H9 (cell line): ENCODE measurements around the gene ANKRD62. TPM values are rescaled to one million over a fixed set of nuclear protein-coding genes. Genes with fewer than 3 reads are reported as not detected.
"Not testable (repeated sequence)": the region's sequence is repeated elsewhere in the genome, so short reads cannot be mapped to it uniquely, and the experiment has no call there.

ENCODE experiments used
- DNase-seq: peaks from one replicate; pipeline ENCODE4 v3.0.0-alpha.2; 2017
- H2AFZ ChIP-seq: one replicate; pipeline ENCODE4 v1.6.1; 2013; ENCODE audit warnings: mild to moderate bottlenecking, low read length, control low read depth, moderate library complexity
- H2AK5ac ChIP-seq: 2 replicates; pipeline ENCODE4 v1.6.1; 2013; ENCODE audit warnings: low read length, control low read depth, mixed read lengths; ENCODE audit not compliant: insufficient read length
- H2BK120ac ChIP-seq: one replicate; pipeline ENCODE4 v1.6.1; 2013; ENCODE audit warnings: low read depth, mild to moderate bottlenecking, low read length, control low read depth, inconsistent platforms; ENCODE audit not compliant: poor library complexity, severe bottlenecking
- H2BK12ac ChIP-seq: 2 replicates; pipeline ENCODE4 v1.6.1; 2013; ENCODE audit warnings: low read length, control low read depth, mixed read lengths, low read depth; ENCODE audit not compliant: insufficient read length
- H2BK15ac ChIP-seq: 2 replicates; pipeline ENCODE4 v1.6.1; 2013; ENCODE audit warnings: low read depth, low read length, control low read depth
- H2BK20ac ChIP-seq: one replicate; pipeline ENCODE4 v1.6.1; 2013; ENCODE audit warnings: low read depth, mild to moderate bottlenecking, low read length, control low read depth, inconsistent platforms; ENCODE audit not compliant: poor library complexity, severe bottlenecking
- H2BK5ac ChIP-seq: 2 replicates; pipeline ENCODE4 v1.6.1; 2013; ENCODE audit warnings: low read length, control low read depth, mixed read lengths; ENCODE audit not compliant: insufficient read length
- H3K14ac ChIP-seq: 2 replicates; pipeline ENCODE4 v1.6.1; 2013; ENCODE audit warnings: low read length, control low read depth; ENCODE audit not compliant: insufficient read depth
- H3K18ac ChIP-seq: 2 replicates; pipeline ENCODE4 v1.6.1; 2013; ENCODE audit warnings: low read depth, mild to moderate bottlenecking, mixed read lengths, low read length, control low read depth; ENCODE audit not compliant: insufficient read length
- H3K23ac ChIP-seq: 2 replicates; pipeline ENCODE4 v1.6.1; 2013; ENCODE audit warnings: low read length, control low read depth, mixed read lengths, low read depth; ENCODE audit not compliant: insufficient read length
- H3K23me2 ChIP-seq: 2 replicates; pipeline ENCODE4 v1.6.1; 2013; ENCODE audit warnings: low read depth, mild to moderate bottlenecking, mixed read lengths, low read length, control low read depth; ENCODE audit not compliant: insufficient read length, poor library complexity, severe bottlenecking
- H3K27ac ChIP-seq: 2 replicates; pipeline ENCODE4 v1.5.1; 2013; ENCODE audit warnings: low read length, control low read depth, mixed read lengths, low read depth; ENCODE audit not compliant: insufficient read length
- H3K27me3 ChIP-seq: 2 replicates; pipeline ENCODE4 v1.6.1; 2013; ENCODE audit warnings: low read length, control low read depth, inconsistent platforms; ENCODE audit not compliant: insufficient read depth
- H3K4ac ChIP-seq: 2 replicates; pipeline ENCODE4 v1.6.1; 2013; ENCODE audit warnings: low read depth, mild to moderate bottlenecking, control low read depth, inconsistent platforms, low read length, moderate library complexity
- H3K4me1 ChIP-seq: 2 replicates; pipeline ENCODE4 v1.6.1; 2013; ENCODE audit warnings: low read length, control low read depth, inconsistent platforms; ENCODE audit not compliant: insufficient read depth
- H3K4me2 ChIP-seq: 2 replicates; pipeline ENCODE4 v1.6.1; 2013; ENCODE audit warnings: low read length, control low read depth, mixed read lengths; ENCODE audit not compliant: insufficient read length, insufficient read depth
- H3K56ac ChIP-seq: 2 replicates; pipeline ENCODE4 v1.6.1; 2013; ENCODE audit warnings: low read depth, mild to moderate bottlenecking, mixed read lengths, low read length, control low read depth; ENCODE audit not compliant: insufficient read length
- H3K79me1 ChIP-seq: 2 replicates; pipeline ENCODE4 v1.6.1; 2013; ENCODE audit warnings: low read depth, mild to moderate bottlenecking, moderate library complexity, low read length, control low read depth, inconsistent platforms; ENCODE audit not compliant: insufficient read depth, poor library complexity, severe bottlenecking
- H3K79me2 ChIP-seq: 2 replicates; pipeline ENCODE4 v1.6.1; 2013; ENCODE audit warnings: low read length, control low read depth, inconsistent platforms; ENCODE audit not compliant: insufficient read depth
- H3K9ac ChIP-seq: 2 replicates; pipeline ENCODE4 v1.6.1; 2013; ENCODE audit warnings: low read length, control low read depth, mixed read lengths; ENCODE audit not compliant: insufficient read length; ENCODE audit errors: extremely low read depth
- H3K9me3 ChIP-seq: one replicate; pipeline ENCODE4 v1.6.1; 2013; ENCODE audit warnings: low read depth, low read length, inconsistent platforms; ENCODE audit not compliant: control insufficient read depth
- H3T11ph ChIP-seq: one replicate; pipeline ENCODE4 v1.6.1; 2013; ENCODE audit warnings: mild to moderate bottlenecking, low read length, control low read depth, inconsistent platforms
- H4K20me1 ChIP-seq: one replicate; pipeline ENCODE4 v1.6.1; 2013; ENCODE audit not compliant: control insufficient read depth, insufficient read length, insufficient read depth
- H4K5ac ChIP-seq: 2 replicates; pipeline ENCODE4 v1.6.1; 2013; ENCODE audit warnings: low read depth, mild to moderate bottlenecking, mixed read lengths, low read length, control low read depth; ENCODE audit not compliant: insufficient read length
- H4K8ac ChIP-seq: replicated peaks from 2 replicates; pipeline ENCODE4 v1.6.1; 2013; ENCODE audit warnings: low read length, control low read depth, mixed read lengths, low read depth; ENCODE audit not compliant: insufficient read length
- H4K91ac ChIP-seq: 2 replicates; pipeline ENCODE4 v1.6.1; 2013; ENCODE audit warnings: low read depth, mild to moderate bottlenecking, moderate library complexity, mixed read lengths, low read length, control low read depth; ENCODE audit not compliant: insufficient read length
- H3K27ac Mint-ChIP-seq, 3 experiments: 2 replicates in 2 of 3; 3 replicates in 1 of 3; pipeline ENCODE4 v1.8.0; 2020 to 2021; ENCODE audit warnings: mixed read lengths in 3 of 3, mild to moderate bottlenecking in 1 of 3, moderate library complexity in 1 of 3
- H3K27me3 Mint-ChIP-seq: 2 replicates; pipeline ENCODE4 v1.8.0; 2021; ENCODE audit warnings: low read depth, mild to moderate bottlenecking, moderate library complexity, mixed read lengths
- H3K36me3 Mint-ChIP-seq, 3 experiments: 2 replicates in 2 of 3; 3 replicates in 1 of 3; pipeline ENCODE4 v1.8.0; 2020 to 2021; ENCODE audit warnings: low read depth in 3 of 3, mixed read lengths in 3 of 3; ENCODE audit not compliant: insufficient read depth in 1 of 3
- H3K4me1 Mint-ChIP-seq, 2 experiments: 2 replicates each; pipeline ENCODE4 v1.8.0; 2020; ENCODE audit warnings: mixed read lengths in 2 of 2
- H3K4me3 Mint-ChIP-seq, 2 experiments: 2 replicates in 1 of 2; 3 replicates in 1 of 2; pipeline ENCODE4 v1.8.0; 2020 to 2021; ENCODE audit warnings: mild to moderate bottlenecking in 2 of 2, mixed read lengths in 2 of 2, moderate library complexity in 1 of 2
- H3K9me3 Mint-ChIP-seq, 2 experiments: 2 replicates in 1 of 2; 3 replicates in 1 of 2; pipeline ENCODE4 v1.8.0; 2020; ENCODE audit warnings: mild to moderate bottlenecking in 2 of 2, mixed read lengths in 2 of 2, moderate library complexity in 1 of 2
- CTCF ChIP-seq: fragments of 200-600 bp; sonication (generic); conservative IDR thresholded peaks from 3 replicates; pipeline ENCODE4 v1.8.0; 2021; ENCODE audit warnings: antibody characterized with exemption, mild to moderate bottlenecking
- WGBS: extraction: QIAGEN DNeasy Blood & Tissue Kit; methylation state at CpG from one replicate; pipeline ENCODE4 v1.1.7; 2013; ENCODE audit warnings: missing lambda C conversion rate, low lambda C conversion rate, mixed read lengths; ENCODE audit not compliant: insufficient read length; ENCODE audit errors: extremely low coverage; 5-methylcytosine and 5-hydroxymethylcytosine counted together
- total RNA-seq: library from RNA; stranded (reverse); gene quantifications from 2 replicates; pipeline ENCODE4 v1.2.1, GENCODE V29; 2021

Gene ANKRD62
- total RNA-seq, 1 experiment from 2014 or later, result not detected

- Histone ChIP-seq H3K23ac (no peak overlapping the region), H3K27ac (no peak overlapping the region), H2BK20ac (no peak overlapping the region), H3T11ph (no peak overlapping the region), H3K18ac (no peak overlapping the region), H3K4ac (no peak overlapping the region), H3K9me3 (no peaks in the 10 kb centered on the region), H2AFZ (no peak overlapping the region), H2BK5ac (no peak overlapping the region), H4K91ac (no peak overlapping the region), H3K56ac (no peak overlapping the region), H3K79me2 (no peaks in the 10 kb centered on the region), H3K9ac (no peak overlapping the region), H4K5ac (no peak overlapping the region), H2BK120ac (no peak overlapping the region), H3K4me2 (no peak overlapping the region), H3K27me3 (no peaks in the 10 kb centered on the region), H3K4me1 (no peaks in the 10 kb centered on the region), H2BK12ac (no peak overlapping the region), H4K20me1 (no peaks in the 10 kb centered on the region), H2AK5ac (no peak overlapping the region), H3K79me1 (no peaks in the 10 kb centered on the region), H3K23me2 (no peaks in the 10 kb centered on the region), H3K14ac (no peak overlapping the region), H2BK15ac (no peak overlapping the region), H4K8ac (no peak overlapping the region)
- no peaks in the 10 kb centered on the region; a peak in 1 of 5 replicates for H3K9me3 Mint-ChIP-seq
- H3K27ac Mint-ChIP-seq, result no peak overlapping the region
- no peaks in the 10 kb centered on the region for H3K36me3 Mint-ChIP-seq
- WGBS, result no CpG with 5 or more reads among the region's 26 CpGs
- TF ChIP-seq CTCF, result no peak
- no peaks in the 10 kb centered on the region for H3K4me1 Mint-ChIP-seq
- no peak for DNase-seq
- no peak overlapping the region for H3K4me3 Mint-ChIP-seq
- H3K27me3 Mint-ChIP-seq, result peaks cover 2% of the 10 kb centered on the region
Observed at GRCh38 chr18:12067671-12068070, 26.0 kb upstream of the ANKRD62 start.

- not testable (repeated sequence) for H3K9me3 Mint-ChIP-seq, H3K23ac ChIP-seq, H3K9me3 ChIP-seq, H3K56ac ChIP-seq, H3K36me3 Mint-ChIP-seq, H3K27ac Mint-ChIP-seq, H3K18ac ChIP-seq, H3K4me2 ChIP-seq, H3K79me2 ChIP-seq, H3T11ph ChIP-seq, H3K4me1 ChIP-seq, H3K4me3 Mint-ChIP-seq, H2BK20ac ChIP-seq, H3K27ac ChIP-seq, H3K79me1 ChIP-seq, H3K27me3 ChIP-seq, H4K91ac ChIP-seq, H2BK120ac ChIP-seq, H3K23me2 ChIP-seq, H4K5ac ChIP-seq, DNase-seq, H2AFZ ChIP-seq, H2BK12ac ChIP-seq, H4K8ac ChIP-seq, H3K4me1 Mint-ChIP-seq, H2BK5ac ChIP-seq, H2BK15ac ChIP-seq, H3K4ac ChIP-seq, H3K9ac ChIP-seq, H3K27me3 Mint-ChIP-seq, H2AK5ac ChIP-seq, H4K20me1 ChIP-seq, H3K14ac ChIP-seq
- no CpG with 5 or more reads among the region's 44 CpGs for WGBS
Observed at GRCh38 chr18:12068316-12068949, 25.2 kb upstream of the ANKRD62 start.
